Right lobe of liver (tissue), 6 donors: Measurements from ENCODE around the gene ROPN1B. TPM values are rescaled to one million over a fixed set of nuclear protein-coding genes. Genes with fewer than 3 reads are reported as not detected.
A peak's percentile ranks its signal among the peaks of the same experiment; 100 is the strongest.

Source experiments
- ATAC-seq, 4 donors: fragments of 200-7000 bp; cut with Tn5 transposase; one replicate each; pipeline ENCODE4 v1.9.1; 2020; ENCODE audit warnings: mild to moderate bottlenecking in 4 of 4, moderate library complexity in 4 of 4
- DNase-seq, 3 donors: peaks; one replicate each; pipeline ENCODE4 v3.0.0-alpha.2; 2020
- H3K27ac ChIP-seq, 3 donors: fragments of 200-600 bp; one replicate each; pipeline ENCODE4 v1.8.0; 2022
- H3K27me3 ChIP-seq, 2 donors: fragments of 200-600 bp; one replicate each; pipeline ENCODE4 v1.8.0; 2022
- H3K36me3 ChIP-seq, 4 donors: fragments of 200-600 bp; sonication (generic) in 1 of 4; one replicate each; pipeline versions ENCODE4 v1.5.1 to v1.8.0; 2017 to 2022; ENCODE audit warnings: control low read depth in 1 of 4
- H3K4me1 ChIP-seq, 4 donors: fragments of 200-600 bp; sonication (generic) in 1 of 4; one replicate each; pipeline versions ENCODE4 v1.5.1 to v1.8.0; 2017 to 2022; ENCODE audit warnings: control low read depth in 1 of 4
- H3K4me3 ChIP-seq, 3 donors: fragments of 200-600 bp; one replicate each; pipeline ENCODE4 v1.8.0; 2022
- H3K9me3 ChIP-seq, 4 donors: fragments of 200-600 bp; sonication (generic) in 1 of 4; one replicate each; pipeline versions ENCODE4 v1.5.1 to v1.8.0; 2017 to 2022; ENCODE audit warnings: control low read depth in 1 of 4
- CTCF ChIP-seq, 4 donors: fragments of 200-600 bp in 3 of 4; fragments of 450-650 bp in 1 of 4; IDR thresholded peaks; one replicate each; pipeline versions ENCODE4 v1.5.1 to v1.8.0; 2016 to 2022; ENCODE audit warnings: antibody characterized with exemption in 4 of 4, mild to moderate bottlenecking in 2 of 4
- POLR2A ChIP-seq: fragments of 450-650 bp; IDR thresholded peaks from one replicate; pipeline ENCODE4 v1.6.1; 2017; ENCODE audit warnings: antibody characterized with exemption, mild to moderate bottlenecking
- WGBS: methylation state at CpG from one replicate; pipeline ENCODE4 v1.1.6; 2018; ENCODE audit warnings: low coverage, low lambda C conversion rate; ENCODE audit not compliant: insufficient coverage; ENCODE audit errors: missing lambda C conversion rate; 5-methylcytosine and 5-hydroxymethylcytosine counted together
- intact Hi-C, 2 donors: fragments of 100-400 bp; cut with DNase I; formaldehyde crosslinking; loops; one replicate each; pipeline versions ENCODE4 v1.11.2 to v1.14.1; 2022
- small RNA-seq, 2 experiments: library from RNA; depleted of rRNA; stranded (forward); fragments of <200 nt; gene quantifications; one replicate each; pipeline ENCODE3, GENCODE V24; 2016
- total RNA-seq, 6 experiments: library from RNA; depleted of rRNA in 2 of 6; stranded (reverse); fragments of >200 nt in 2 of 6; fragmentation: NEBNext Ultra II Directional in 3 of 6; extraction: Animal tissue kit (Norgen Biotek cat#: 25700) in 3 of 6; gene quantifications; one replicate each; pipeline versions ENCODE4 v1.1.0 to v1.2.4, GENCODE V29; 2016 to 2023
- donor health status: DM: no; HTN: yes; CAD: no.
- donor health status: DM: no; HTN: no; CAD: no.
- donor health status: DM: no; HTN: no; CAD: no.
- donor health status: DM: no; HTN: yes; CAD: no.
- donor health status: DM: no; HTN: yes; CAD: no.

Gene ROPN1B
- total RNA-seq, 6 experiments from 2014 or later = 0.46 to 2.0 (median 0.60) TPM; not detected in 1

DNA sequence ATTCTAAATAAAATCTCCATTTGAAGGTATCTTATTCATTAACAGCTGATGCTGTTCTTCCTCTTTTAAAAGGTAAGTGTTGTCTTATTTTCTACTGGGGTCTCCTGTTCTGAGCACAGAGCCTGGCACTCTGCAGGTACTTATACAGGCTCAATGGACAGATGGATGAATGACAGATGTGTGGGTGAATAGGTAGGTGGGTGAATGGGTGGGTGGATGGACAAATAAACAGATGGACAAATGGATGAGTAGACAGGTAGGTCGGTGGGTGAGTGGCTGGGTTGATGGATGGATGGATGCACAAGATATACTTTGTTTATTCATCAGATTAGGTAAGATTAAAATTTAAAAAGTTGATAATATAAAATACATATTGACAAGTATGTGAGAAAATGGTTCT is 61.5 kb downstream of the ROPN1B start:
- no peaks in the 10 kb centered on the region for H3K9me3 ChIP-seq
- H3K27me3 ChIP-seq = no peaks in the 10 kb centered on the region
- ATAC-seq = no peak
- H3K36me3 ChIP-seq = no peaks in the 10 kb centered on the region
- no peak overlapping the region for H3K27ac ChIP-seq
- intact Hi-C loops = no loop called here
- H3K4me1 ChIP-seq = no peaks in the 10 kb centered on the region
- no peak for DNase-seq
- no peak overlapping the region for H3K4me3 ChIP-seq
- TF ChIP-seq CTCF (IDR thresholded peaks at IDR 0.05) (no peak), POLR2A (no peak)
- WGBS = 71% methylated on average over 1 of the region's 1 CpG

DNA sequence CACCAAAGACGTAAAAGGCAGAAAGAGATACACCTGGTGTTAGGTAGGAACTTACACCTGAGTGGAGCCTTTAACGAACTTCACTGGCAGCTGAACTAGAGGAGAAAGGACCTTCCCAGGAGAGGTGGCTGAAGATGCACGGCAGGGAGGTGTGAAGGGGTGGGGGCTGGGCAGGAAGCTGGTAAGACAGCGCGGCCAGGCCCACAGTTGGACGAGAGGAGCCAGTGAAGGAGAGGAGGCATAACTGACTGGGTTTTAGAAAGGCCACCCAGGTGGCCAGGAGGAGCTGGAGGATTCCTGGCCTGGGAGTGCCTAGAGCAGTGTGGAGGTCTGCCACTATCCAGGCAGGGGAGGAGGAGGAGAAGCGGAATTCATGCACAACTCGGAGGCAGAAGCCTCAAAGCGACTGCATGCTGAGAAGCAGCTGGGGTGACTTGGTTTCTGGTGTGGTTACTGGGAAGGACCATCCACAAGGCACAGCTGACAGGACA is 63.0 kb downstream of the ROPN1B start:
- Histone ChIP-seq H3K27me3 (no peaks in the 10 kb centered on the region), H3K36me3 (no peaks in the 10 kb centered on the region), H3K9me3 (no peaks in the 10 kb centered on the region), H3K27ac (no peak overlapping the region), H3K4me1 (no peaks in the 10 kb centered on the region), H3K4me3 (no peak overlapping the region)
- WGBS = 77% methylated on average over 3 of the region's 9 CpGs
- TF ChIP-seq POLR2A = no peak
- no peak for TF ChIP-seq CTCF (IDR thresholded peaks at IDR 0.05)
- ATAC-seq (peak in 1 of 4 donors; percentile 30), DNase-seq (no peak)
- intact Hi-C loops = no loop called here

Small RNAs within 50 kb of the gene (small RNA-seq; reads per million reads assigned to genes)
- 0 reads per million in 2 experiments for gene AC092903.1

Other genes with a start within 250 kb of the ROPN1B start
- 10 to 100 TPM; 12.7 to 29.1 (median 15.9) TPM for gene SLC41A3, start 114.9 kb downstream of the ROPN1B start, total RNA-seq
- gene ALDH1L1, start 211.4 kb downstream of the ROPN1B start, total RNA-seq = 100 to 1,000 TPM in 5 of 6 experiments, 10 to 100 TPM in 1; 94.9 to 962 (median 353) TPM